Forelimb muscle (tissue), 1 donor: ENCODE results near the gene SCN5A. TPM values are rescaled to one million over a fixed set of nuclear protein-coding genes. Genes with fewer than 3 reads are reported as not detected.

Experiments
- DNase-seq: peaks from one replicate; pipeline ENCODE4 v3.0.0-alpha.2; 2013; ENCODE audit warnings: low read depth
- polyA plus RNA-seq: library from polyadenylated mRNA; unstranded; fragments of 120-200 nt; gene quantifications from one replicate; pipeline ENCODE4 v1.2.1, GENCODE V29; 2013; ENCODE audit not compliant: insufficient read length

SCN5A gene
- polyA plus RNA-seq, 1 donor: 5.9 TPM

- no peak for DNase-seq
These were observed 106.8 kb downstream of the SCN5A start for GRCh38 chr3:38542401-38543298.

- DNase-seq: no peak
These were observed 107.7 kb downstream of the SCN5A start for GRCh38 chr3:38541806-38542205.

GRCh38 chr3:38538773-38539353 is 110.6 kb downstream of the SCN5A start:
- DNase-seq: no peak

GRCh38 chr3:38536671-38537070 is 112.8 kb downstream of the SCN5A start:
- DNase-seq: no peak

DNA sequence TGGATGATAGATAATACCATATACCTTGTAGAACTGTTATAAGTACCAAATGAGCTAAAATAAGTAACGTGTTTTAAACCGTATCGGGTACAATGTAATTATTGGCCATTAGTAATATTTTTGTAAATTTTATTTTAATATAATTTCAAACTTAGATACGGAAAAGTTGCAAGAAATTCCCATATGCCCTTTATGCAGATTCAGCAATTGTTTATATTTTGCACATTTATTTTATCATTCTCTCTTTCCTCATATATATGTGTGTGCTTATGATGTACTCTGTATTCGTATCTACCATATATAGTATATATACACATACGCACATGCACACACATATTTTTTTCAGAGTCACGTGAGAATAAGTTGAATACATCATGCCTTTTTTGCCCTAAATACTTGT is 114.9 kb downstream of the SCN5A start:
- no peak for DNase-seq

- no peak for DNase-seq
These were observed 115.3 kb downstream of the SCN5A start for GRCh38 chr3:38534180-38534579.

GRCh38 chr3:38533285-38533976 is 116.1 kb downstream of the SCN5A start:
- DNase-seq: no peak

DNA sequence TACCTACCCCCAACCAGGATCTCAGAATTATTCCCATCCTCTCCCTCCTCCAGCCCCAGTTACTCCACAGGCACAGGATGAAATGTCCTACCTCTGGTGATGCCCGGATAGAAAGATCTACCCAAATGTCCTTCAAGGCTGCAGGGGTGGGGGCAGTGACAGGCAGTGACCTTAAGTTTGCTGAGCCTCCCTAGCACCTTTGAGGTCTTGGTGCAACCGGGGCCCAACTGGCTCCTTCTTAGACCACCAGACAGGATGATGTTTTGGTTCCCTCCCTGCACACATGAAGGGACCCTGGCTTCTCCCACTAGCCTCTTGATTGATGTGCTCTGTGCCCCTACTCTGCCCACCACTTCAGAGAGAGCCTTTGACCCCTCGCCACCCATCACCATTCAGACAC is 117.0 kb downstream of the SCN5A start:
- DNase-seq: no peak

DNA sequence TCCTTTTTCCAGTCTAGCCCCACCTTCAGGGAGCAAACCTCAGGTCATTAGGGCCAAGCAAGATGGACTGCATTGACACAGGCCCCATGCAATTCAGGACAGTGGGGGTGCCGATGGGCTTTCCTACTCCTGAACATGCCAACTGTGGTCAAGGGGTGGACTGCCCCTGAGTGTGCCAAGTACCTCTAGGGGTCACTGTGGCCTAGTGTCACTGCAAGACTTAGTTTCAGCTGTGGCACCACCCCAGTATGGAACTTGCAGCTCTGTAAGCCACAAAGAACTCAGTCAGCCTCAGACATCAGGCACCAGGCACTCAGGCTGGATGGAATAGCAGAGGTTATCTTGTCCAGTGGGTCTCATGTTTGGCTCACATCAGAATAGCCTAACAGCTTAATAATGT is 121.0 kb downstream of the SCN5A start:
- no peak for DNase-seq

GRCh38 chr3:38526792-38527191 is 122.7 kb downstream of the SCN5A start:
- DNase-seq: no peak

GRCh38 chr3:38524141-38524739 is 125.2 kb downstream of the SCN5A start:
- no peak for DNase-seq

- DNase-seq: no peak
These were observed 127.5 kb downstream of the SCN5A start for GRCh38 chr3:38522002-38522401.

GRCh38 chr3:38521391-38521987 is 128.0 kb downstream of the SCN5A start:
- peak; percentile 31 for DNase-seq

DNA sequence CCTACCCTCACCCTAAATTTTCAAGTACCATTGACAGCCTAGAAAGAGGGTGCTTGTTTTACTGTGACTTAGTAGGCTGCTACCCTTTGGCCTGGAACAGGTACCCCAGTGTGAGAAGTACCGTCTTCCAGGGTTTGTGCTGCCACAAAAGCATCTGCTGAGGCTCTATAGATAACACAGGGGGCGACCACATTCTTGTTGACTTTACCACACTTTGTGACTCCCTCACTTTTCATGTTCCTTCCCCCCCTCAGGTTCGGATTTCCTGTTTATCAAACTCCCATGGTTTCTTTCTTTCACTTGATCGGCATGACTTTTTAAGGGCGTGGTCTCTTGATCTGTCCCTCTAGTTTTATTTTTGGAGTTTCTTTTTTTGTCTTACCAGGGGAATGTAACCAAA is 129.8 kb downstream of the SCN5A start:
- DNase-seq: no peak

GRCh38 chr3:38519000-38519399 is 130.5 kb downstream of the SCN5A start:
- DNase-seq: no peak

- DNase-seq: no peak
These were observed 132.8 kb downstream of the SCN5A start for GRCh38 chr3:38516669-38517068.

DNA sequence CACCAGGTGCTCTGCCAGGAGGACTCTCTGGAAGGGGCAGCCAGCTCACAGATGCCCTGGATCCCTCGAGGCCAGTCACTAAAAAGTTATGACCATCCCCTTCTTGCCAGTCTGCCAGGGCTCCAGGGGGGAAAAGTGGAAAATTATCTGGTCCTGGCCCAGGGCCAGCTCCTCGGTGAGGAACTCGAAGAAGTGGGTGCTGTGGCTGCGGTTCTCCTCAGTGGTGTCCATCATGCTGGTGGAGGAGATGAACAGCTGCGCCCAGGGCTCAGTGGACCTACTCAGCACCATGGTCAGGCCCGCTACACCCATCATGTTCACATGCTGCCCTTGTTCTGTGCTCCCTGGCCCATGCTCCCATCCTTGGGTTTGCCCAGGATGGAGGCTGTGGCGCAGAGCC is 134.1 kb downstream of the SCN5A start:
- DNase-seq: no peak

DNA sequence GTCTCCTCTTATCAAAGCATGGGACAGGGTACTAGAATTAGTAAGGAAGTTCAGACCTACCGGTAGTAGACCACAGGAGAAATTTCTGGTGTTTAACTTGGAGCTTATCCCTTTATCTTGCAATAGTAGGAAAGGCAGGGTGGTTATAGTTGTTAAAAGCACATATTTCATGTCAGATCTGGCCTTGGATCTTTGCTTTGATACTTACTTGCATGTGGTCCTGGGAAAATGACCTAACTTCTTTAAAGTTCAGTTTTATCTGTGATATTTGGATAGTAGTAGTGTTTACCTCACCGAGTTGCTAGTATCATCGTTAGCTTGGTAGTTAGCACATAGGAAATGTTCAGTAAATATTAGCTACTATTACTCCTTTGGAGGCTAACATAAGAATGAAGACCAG is 137.9 kb downstream of the SCN5A start:
- DNase-seq: no peak

DNA sequence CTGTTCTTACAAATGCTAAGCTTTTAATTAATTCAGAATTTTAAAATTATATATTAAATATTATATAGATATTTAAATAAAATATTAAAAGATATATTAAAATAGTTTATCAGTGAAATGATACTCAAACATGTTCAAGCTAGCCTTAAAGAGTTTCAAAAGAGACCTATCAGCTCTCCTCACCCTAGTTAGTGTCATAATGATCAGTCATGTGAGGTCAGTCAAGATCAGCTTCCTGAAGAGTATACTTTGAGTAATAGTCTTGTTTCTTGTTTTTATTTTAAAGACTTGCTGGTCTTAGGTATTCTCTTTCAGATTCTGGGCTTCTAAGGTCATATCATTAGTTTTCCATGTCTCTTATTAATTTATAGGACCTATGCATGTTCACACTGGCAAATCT is 138.9 kb downstream of the SCN5A start:
- no peak for DNase-seq

- DNase-seq: no peak
These were observed 139.8 kb downstream of the SCN5A start for GRCh38 chr3:38509732-38510131.

GRCh38 chr3:38507120-38507519 is 142.4 kb downstream of the SCN5A start:
- DNase-seq: no peak
